GM10847 (cell line): ENCODE data around the gene PCDHA7.

Source experiments
- POLR2A ChIP-seq: IDR thresholded peaks from 2 replicates; pipeline ENCODE4 v1.6.1; 2011; ENCODE audit not compliant: insufficient read length; ENCODE audit errors: extremely low read depth

PCDHA7 gene

DNA sequence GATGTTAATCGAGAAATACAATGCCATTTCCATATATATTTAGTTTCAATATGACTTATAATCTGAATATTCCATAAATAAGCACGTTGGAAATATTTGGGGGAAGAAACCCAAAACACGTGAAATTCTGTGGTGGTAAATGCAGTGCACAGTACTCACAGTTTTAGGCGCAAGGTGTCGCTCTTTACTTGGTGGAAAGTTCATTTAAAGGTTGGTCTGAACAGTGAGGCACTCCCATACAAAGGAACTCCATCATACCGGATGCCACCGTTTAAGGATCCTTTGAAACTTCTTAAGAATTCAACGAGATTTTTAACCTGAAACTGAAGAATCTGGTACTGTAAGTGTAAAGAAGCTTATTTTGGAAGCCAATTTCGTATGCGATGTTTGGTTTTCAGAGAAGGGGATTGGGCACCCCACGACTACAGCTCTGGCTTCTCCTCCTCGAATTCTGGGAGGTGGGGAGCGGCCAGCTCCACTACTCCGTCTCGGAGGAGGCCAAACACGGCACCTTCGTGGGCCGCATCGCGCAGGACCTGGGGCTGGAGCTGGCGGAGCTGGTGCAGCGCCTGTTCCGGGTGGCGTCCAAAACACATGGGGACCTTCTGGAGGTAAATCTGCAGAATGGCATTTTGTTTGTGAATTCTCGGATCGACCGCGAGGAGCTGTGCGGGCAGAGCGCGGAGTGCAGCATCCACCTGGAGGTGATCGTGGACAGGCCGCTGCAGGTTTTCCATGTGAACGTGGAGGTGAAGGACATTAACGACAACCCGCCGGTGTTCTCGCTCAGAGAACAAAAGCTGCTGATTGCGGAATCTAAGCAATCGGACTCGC is 34.9 kb downstream of the PCDHA7 start, which contains the start of gene PCDHA11:
TSS of gene PCDHA11 (plus strand) at position 237 of the 834 bp plus-strand sequence. CDS start at position 384, 147 bp downstream.
- no peak for TF ChIP-seq POLR2A

DNA sequence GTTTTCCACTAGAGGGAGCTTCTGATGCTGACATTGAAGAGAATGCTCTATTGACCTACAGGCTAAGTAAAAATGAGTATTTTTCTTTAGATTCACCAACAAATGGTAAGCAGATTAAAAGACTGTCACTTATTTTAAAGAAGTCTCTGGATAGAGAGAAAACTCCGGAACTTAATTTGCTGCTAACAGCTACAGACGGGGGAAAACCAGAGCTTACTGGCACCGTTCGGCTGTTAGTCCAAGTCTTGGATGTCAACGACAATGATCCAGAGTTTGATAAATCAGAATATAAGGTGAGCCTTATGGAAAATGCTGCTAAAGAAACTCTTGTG is 35.5 kb downstream of the PCDHA7 start:
- no peak for TF ChIP-seq POLR2A

DNA sequence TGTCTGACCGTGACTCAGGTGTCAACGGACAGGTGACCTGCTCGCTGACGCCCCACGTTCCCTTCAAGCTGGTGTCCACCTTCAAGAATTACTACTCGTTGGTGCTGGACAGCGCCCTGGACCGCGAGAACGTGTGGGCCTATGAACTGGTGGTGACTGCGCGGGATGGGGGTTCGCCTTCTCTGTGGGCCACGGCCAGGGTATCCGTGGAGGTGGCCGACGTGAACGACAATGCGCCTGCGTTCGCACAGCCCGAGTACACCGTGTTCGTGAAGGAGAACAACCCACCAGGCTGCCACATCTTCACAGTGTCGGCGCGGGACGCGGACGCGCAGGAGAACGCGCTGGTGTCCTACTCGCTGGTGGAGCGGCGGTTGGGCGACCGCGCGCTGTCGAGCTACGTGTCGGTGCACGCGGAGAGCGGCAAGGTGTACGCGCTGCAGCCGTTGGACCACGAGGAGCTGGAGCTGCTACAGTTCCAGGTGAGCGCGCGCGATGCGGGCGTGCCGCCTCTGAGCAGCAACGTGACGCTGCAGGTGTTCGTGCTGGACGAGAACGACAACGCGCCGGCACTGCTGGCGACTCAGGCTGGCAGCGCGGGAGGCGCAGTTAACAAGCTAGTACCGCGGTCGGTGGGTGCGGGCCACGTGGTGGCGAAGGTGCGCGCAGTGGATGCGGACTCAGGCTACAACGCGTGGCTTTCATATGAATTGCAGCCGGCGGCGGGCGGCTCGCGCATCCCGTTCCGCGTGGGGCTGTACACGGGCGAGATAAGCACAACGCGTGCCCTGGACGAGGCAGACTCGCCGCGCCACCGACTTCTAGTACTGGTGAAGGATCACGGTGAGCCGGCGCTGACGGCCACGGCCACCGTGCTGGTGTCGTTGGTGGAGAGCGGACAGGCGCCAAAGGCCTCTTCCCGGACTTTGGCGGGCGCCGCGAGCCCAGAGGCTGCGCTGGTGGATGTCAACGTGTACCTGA is 36.4 kb downstream of the PCDHA7 start:
- TF ChIP-seq POLR2A = no peak

DNA sequence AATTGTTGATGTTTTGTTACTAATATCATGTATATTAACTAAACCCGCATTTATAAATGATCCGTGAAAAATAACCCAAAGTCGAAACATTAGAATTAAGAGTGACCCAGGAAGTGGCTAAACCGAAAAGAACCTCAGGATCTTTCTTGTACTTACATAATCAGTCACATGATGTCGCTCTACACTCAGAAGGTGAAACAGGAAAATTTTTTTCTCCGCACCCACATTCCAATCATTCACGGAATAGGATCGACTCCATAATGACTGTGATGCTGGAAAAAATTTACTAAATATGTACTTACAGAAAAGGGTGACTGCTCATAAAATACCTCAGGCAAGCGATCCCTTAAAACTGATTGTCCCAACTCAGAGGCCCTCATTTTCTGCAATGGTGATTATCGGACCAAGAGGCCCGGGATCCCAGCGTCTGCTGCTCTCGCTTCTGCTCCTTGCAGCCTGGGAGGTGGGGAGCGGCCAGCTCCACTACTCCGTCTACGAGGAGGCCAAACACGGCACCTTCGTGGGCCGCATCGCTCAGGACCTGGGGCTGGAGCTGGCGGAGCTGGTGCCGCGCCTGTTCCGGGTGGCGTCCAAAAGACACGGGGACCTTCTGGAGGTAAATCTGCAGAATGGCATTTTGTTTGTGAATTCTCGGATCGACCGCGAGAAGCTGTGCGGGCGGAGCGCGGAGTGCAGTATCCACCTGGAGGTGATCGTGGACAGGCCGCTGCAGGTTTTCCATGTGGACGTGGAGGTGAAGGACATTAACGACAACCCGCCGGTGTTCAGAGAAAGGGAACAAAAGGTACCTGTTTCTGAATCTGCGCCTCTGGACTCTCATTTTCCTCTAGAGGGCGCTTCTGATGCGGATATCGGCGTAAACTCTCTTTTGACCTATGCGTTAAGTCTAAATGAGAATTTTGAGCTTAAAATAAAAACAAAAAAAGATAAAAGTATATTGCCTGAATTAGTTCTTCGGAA is 41.3 kb downstream of the PCDHA7 start, which contains the start of gene PCDHA12:
TSS of gene PCDHA12 (plus strand) at position 224 of the 981 bp plus-strand sequence. CDS start at position 389, 165 bp downstream.
- TF ChIP-seq POLR2A = no peak

DNA sequence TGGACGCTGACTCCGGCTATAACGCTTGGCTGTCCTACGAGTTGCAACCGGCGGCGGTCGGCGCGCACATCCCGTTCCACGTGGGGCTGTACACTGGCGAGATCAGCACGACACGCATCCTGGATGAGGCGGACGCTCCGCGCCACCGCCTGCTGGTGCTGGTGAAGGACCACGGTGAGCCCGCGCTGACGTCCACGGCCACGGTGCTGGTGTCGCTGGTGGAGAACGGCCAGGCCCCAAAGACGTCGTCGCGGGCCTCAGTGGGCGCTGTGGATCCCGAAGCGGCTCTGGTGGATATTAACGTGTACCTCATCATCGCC is 43.2 kb downstream of the PCDHA7 start:
- no peak for TF ChIP-seq POLR2A

DNA sequence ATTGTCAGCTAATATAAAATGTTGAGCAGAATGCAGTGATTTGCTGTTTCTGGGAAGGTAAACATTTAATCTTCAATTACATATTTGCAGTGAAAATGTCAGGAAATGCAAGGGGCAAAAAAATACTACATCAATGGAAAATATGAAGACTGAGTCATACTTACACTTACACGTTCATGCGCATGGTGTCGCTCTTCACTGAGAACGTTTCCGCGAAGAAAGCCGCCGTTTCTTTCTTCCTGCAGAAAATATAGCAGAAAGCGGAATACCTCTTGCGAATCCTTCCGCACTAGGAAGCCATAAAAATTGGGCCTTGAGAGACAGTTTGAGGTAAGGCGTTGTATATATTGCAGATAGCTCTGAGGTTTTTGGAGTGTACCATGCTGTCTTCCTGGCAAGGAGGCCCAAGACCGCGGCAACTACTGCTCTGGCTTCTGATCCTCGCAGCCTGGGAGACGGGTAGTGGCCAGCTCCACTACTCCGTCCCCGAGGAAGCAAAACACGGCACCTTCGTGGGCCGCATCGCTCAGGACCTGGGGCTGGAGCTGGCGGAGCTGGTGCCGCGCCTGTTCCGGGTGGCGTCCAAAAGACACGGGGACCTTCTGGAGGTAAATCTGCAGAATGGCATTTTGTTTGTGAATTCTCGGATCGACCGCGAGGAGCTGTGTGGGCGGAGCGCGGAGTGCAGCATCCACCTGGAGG is 48.0 kb downstream of the PCDHA7 start, which contains the start of gene PCDHA13:
TSS of gene PCDHA13 (plus strand) at position 236 of the 702 bp plus-strand sequence. CDS start at position 381, 145 bp downstream.
- TF ChIP-seq POLR2A = no peak

DNA sequence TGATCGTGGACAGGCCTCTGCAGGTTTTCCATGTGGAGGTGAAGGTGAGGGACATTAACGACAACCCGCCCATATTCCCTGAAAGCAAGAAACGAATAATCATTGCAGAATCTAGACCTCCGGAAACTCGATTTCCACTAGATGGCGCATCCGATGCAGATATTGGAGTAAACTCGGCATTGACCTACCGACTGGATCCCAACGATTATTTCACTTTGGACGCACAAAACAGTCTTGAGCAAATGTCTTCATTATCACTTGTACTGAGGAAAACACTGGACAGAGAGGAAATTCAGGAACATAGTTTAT is 48.5 kb downstream of the PCDHA7 start:
- TF ChIP-seq POLR2A = no peak

DNA sequence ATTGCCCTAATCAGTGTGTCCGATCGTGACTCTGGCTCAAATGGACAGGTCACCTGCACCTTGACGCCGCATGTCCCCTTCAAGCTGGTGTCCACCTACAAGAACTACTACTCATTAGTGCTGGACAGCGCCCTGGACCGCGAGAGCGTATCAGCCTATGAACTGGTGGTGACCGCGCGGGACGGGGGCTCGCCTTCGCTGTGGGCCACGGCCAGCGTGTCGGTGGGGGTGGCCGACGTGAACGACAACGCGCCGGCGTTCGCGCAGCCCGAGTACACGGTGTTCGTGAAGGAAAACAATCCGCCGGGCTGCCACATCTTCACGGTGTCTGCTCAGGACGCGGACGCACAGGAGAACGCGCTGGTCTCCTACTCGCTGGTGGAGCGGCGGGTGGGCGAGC is 49.3 kb downstream of the PCDHA7 start:
- no peak for TF ChIP-seq POLR2A

DNA sequence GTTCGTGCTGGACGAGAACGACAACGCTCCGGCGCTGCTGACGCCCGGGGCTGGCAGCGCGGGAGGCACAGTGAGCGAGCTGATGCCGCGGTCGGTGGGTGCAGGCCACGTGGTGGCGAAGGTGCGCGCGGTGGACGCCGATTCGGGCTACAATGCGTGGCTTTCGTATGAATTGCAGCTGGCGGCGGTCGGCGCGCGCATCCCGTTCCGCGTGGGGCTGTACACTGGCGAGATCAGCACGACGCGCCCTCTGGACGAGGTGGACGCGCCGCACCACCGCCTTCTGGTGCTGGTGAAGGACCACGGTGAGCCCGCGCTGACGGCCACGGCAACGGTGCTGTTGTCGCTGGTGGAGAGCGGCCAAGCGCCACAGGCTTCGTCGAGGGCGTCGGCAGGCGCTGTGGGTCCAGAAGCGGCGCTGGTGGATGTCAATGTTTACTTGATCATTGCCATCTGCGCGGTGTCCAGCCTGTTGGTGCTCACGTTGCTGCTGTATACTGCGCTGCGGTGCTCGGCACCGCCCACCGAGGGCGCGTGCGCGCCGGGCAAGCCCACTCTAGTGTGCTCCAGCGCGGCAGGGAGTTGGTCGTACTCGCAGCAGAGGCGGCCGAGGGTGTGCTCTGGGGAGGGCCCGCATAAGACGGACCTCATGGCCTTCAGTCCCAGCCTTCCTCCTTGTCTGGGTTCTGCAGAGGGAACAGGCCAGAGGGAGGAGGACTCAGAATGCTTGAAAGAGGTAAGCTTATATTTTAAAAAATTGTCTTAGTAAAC is 50.0 kb downstream of the PCDHA7 start:
- TF ChIP-seq POLR2A = no peak
